GM12878 (cell line): ENCODE measurements around the gene GRIK3.

ENCODE experiments used
- ASH2L ChIP-seq: fragments of 300-600, 200-600 bp; sonication (generic); IDR thresholded peaks from 2 replicates; pipeline ENCODE4 v1.6.1; 2017; ENCODE audit warnings: low read depth, mild to moderate bottlenecking, borderline replicate concordance
- CEBPZ ChIP-seq: fragments of 150-350 bp; IDR thresholded peaks from 2 replicates; pipeline ENCODE4 v1.6.1; 2016; ENCODE audit warnings: low read depth, low read length
- CTCF ChIP-seq, 3 experiments: IDR thresholded peaks in 2 of 3; conservative IDR thresholded peaks in 1 of 3; 2 replicates each; pipeline ENCODE4 v1.5.1; 2011; ENCODE audit warnings: low read depth in 3 of 3, low read length in 3 of 3, mild to moderate bottlenecking in 3 of 3, control low read depth in 2 of 3, moderate library complexity in 2 of 3, inconsistent platforms in 1 of 3, mixed read lengths in 1 of 3; ENCODE audit not compliant: control insufficient read depth in 2 of 3, insufficient read depth in 1 of 3; ENCODE audit errors: extremely low read depth in 1 of 3
- DPF2 ChIP-seq: fragments of 450-650 bp; IDR thresholded peaks from 2 replicates; pipeline ENCODE4 v1.6.1; 2017; ENCODE audit warnings: mild to moderate bottlenecking
- E4F1 ChIP-seq: fragments of 450-650 bp; IDR thresholded peaks from 2 replicates; pipeline ENCODE4 v1.6.1; 2018; ENCODE audit warnings: borderline replicate concordance, mild to moderate bottlenecking; ENCODE audit not compliant: partially characterized antibody
- FOXK2 ChIP-seq: fragments of 450-650 bp; IDR thresholded peaks from 2 replicates; pipeline ENCODE4 v1.6.1; 2017; ENCODE audit warnings: mild to moderate bottlenecking, moderate library complexity
- MYC ChIP-seq: IDR thresholded peaks from 2 replicates; pipeline ENCODE4 v1.6.1; 2011; ENCODE audit warnings: mild to moderate bottlenecking, low read length, moderate library complexity, inconsistent platforms; ENCODE audit not compliant: insufficient read depth, insufficient replicate concordance, insufficient read length, severe bottlenecking
- SIN3A ChIP-seq: IDR thresholded peaks from 2 replicates; pipeline ENCODE4 v1.6.1; 2012; ENCODE audit warnings: low read depth, low read length, improper control_type of control experiment

- TF ChIP-seq CEBPZ, result no peak
- no peak for TF ChIP-seq FOXK2
- TF ChIP-seq DPF2, result no peak
- TF ChIP-seq ASH2L, result no peak
- TF ChIP-seq CTCF (IDR thresholded peaks at IDR 0.05 in 2 of 3, conservative IDR thresholded peaks at IDR 0.05 in 1 of 3; ENCODE audit: control insufficient read depth in 2 of 3, extremely low read depth in 1 of 3, insufficient read depth in 1 of 3, low read depth in 3 of 3, low read length in 3 of 3), result no peak
- TF ChIP-seq MYC, result no peak
- no peak for TF ChIP-seq E4F1
- no peak for TF ChIP-seq SIN3A
Observed at GRCh38 chr1:37070126-37070525, 35.8 kb upstream of the GRIK3 start.
